Esophagus muscularis mucosa (tissue), 3 donors: ENCODE results near the gene OSBPL10.
"Not testable (repeated sequence)": the region's sequence is repeated elsewhere in the genome, so short reads cannot be mapped to it uniquely, and the experiment has no call there.

ENCODE experiments used
- POLR2A ChIP-seq: fragments of 450-650 bp; IDR thresholded peaks from one replicate; pipeline ENCODE4 v1.6.1; 2017; ENCODE audit warnings: antibody characterized with exemption, moderate library complexity, mild to moderate bottlenecking, low read depth
- TF ChIP-seq, protein P1 (sequence below), 3 experiments: fragments of 200-600 bp in 2 of 3; fragments of 450-650 bp in 1 of 3; sonication (generic) in 2 of 3; IDR thresholded peaks; one replicate each; pipeline ENCODE4 v1.5.1; 2017 to 2019; ENCODE audit warnings: antibody characterized with exemption in 3 of 3, mild to moderate bottlenecking in 2 of 3, moderate library complexity in 1 of 3

DNA sequence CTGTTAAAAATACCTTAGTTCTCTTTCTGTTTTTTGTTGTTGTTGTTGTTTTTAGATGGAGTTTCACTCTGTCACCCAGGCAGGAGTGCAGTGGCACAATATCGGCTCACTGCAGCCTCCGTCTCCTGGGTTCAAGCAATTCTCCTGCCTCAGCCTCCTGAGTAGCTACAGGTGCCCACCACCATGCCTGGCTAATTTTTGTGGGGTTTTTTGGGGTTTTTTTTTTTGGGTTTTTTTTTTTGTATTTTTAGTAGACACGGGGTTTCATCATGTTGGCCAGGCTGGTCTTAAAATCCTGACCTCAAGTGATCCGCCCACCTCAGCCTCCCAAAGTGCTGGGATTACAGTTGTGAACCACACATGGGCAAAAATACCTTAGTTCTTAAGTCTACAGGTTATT lies 120.4 kb downstream of the OSBPL10 start:
- TF ChIP-seq, protein P1, sequence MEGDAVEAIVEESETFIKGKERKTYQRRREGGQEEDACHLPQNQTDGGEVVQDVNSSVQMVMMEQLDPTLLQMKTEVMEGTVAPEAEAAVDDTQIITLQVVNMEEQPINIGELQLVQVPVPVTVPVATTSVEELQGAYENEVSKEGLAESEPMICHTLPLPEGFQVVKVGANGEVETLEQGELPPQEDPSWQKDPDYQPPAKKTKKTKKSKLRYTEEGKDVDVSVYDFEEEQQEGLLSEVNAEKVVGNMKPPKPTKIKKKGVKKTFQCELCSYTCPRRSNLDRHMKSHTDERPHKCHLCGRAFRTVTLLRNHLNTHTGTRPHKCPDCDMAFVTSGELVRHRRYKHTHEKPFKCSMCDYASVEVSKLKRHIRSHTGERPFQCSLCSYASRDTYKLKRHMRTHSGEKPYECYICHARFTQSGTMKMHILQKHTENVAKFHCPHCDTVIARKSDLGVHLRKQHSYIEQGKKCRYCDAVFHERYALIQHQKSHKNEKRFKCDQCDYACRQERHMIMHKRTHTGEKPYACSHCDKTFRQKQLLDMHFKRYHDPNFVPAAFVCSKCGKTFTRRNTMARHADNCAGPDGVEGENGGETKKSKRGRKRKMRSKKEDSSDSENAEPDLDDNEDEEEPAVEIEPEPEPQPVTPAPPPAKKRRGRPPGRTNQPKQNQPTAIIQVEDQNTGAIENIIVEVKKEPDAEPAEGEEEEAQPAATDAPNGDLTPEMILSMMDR (IDR thresholded peaks at IDR 0.05): not testable (repeated sequence)
- TF ChIP-seq POLR2A: not testable (repeated sequence)
